Glomerular endothelial cell (primary cell): Measurements from ENCODE around the gene SOX10. TPM values are rescaled to one million over a fixed set of nuclear protein-coding genes. Genes with fewer than 3 reads are reported as not detected.
"Not testable (repeated sequence)": the region's sequence is repeated elsewhere in the genome, so short reads cannot be mapped to it uniquely, and the experiment has no call there.

Experiments
- DNase-seq: peaks from one replicate; pipeline ENCODE4 v3.0.0-alpha.2; 2011; ENCODE audit warnings: low read depth, low spot score; ENCODE audit errors: extremely low read depth
- total RNA-seq: library from RNA; depleted of rRNA; stranded (reverse); fragments of >200 nt; gene quantifications from 2 replicates; pipeline ENCODE4 v1.2.3, GENCODE V29; 2015

Gene SOX10
- total RNA-seq, 1 donor from 2014 or later = not detected

- no peak for DNase-seq
Observed at GRCh38 chr22:37967637-37968451, 16.5 kb downstream of the SOX10 start.

- no peak for DNase-seq
Observed at GRCh38 chr22:37967147-37967546, 17.2 kb downstream of the SOX10 start.

DNA sequence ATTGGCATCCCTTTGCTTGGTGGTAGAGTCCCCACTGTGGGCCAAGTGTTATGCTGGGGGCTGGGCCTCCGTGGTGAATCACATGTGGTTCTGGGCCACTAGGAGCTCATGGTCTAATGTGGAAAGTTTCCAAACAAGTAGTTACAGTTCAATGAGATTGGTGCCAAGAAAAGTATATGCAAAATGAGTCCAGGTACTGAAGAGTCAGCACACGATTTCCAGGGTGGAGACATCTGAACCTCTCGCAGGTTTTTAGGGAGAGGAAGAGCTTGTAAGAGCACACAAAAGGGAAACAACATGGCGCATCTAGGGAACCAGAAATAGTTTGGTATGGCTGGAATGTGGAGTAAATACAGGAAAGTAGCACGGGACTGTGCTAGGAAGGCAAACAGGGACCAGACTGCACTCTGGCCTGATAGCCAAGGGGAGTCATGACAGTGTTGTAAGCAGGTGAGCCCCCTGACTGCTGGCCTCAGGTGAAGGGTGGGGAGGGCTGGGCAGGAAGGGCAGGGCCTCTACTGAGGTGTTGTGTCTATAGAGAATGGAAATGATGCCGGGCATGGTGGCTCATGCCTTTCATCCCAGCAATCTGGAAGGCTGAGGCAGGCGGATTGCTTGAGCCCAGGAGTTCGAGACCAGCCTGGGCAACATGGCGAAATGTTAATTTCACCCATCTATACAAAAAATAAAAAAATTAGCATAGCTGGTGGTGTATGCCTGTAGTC, 18.3 kb downstream of the SOX10 start:
- no peak for DNase-seq

DNA sequence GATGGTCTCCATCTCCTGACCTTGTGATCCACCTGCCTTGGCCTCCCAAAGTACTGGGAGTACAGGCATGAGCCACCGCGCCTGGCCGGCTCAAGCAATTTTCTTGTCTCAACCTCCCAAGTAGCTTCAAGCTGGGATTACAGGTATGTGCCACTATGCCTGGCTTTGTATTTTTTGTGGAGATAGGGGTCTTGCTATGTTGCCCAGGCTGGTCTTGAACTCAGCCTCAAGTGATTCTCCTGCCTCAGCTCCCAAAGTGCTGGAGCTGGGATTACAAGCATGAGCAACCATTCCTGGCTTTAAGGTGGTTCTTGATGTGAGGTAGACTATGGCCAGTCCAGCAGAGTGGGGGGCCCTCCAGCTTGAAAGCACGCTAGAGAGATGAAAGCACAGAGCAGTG, 23.3 kb downstream of the SOX10 start:
- DNase-seq = no peak

- DNase-seq = no peak
Observed at GRCh38 chr22:37959231-37959825, 25.0 kb downstream of the SOX10 start.

- no peak for DNase-seq
Observed at GRCh38 chr22:37957232-37957631, 27.1 kb downstream of the SOX10 start.

GRCh38 chr22:37955825-37956397, 28.4 kb downstream of the SOX10 start:
- DNase-seq = not testable (repeated sequence)

- no peak for DNase-seq
Observed at GRCh38 chr22:37954686-37955085, 29.7 kb downstream of the SOX10 start.

DNA sequence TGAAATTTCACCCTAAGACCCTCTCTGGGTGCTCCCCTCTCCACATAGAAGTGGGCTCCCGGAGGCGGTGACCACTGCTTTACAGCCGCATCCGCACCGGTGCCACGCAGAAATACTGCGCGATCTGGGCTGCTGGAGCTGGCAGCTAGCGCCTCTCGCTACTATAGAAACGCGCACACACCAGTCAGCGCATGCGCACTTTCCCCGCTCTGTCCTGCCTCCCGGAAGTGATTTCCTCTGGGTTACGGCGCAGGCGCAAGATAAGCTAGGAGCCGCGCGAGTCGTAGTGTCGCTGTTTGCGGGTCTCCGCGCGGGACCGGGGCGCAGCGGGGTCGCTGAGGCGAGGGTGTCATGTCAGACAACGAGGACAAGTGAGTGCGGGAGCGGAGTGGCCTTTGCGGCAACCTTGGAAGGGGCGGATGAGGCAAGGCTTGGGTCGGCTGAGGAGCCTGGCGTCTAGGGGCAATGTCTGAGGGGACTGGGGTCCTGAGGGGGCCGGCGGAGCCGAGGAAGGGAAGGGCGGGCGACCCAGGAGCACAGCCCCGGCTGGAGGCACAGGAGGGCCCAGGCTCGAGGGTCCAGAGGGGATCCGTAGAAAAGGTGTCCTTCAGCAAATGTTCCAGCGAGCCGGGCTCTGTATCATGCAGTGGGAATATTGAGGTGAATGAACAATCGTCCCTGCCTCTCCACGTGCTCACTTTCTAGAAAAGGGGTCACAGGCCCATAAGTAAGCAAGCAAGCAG, 30.7 kb downstream of the SOX10 start, which contains the start of the genes C22orf23 and POLR2F:
TSS of gene C22orf23 (minus strand) at position 165 of the 743 bp plus-strand sequence. CDS start 452 bp downstream, outside the sequence.
TSS of gene POLR2F (plus strand) at position 263 of the 743 bp plus-strand sequence. CDS start at position 352, 89 bp downstream.
- DNase-seq = peak; percentile 75

GRCh38 chr22:37953062-37953436, 31.3 kb downstream of the SOX10 start:
- DNase-seq = no peak

- DNase-seq = not testable (repeated sequence)
Observed at GRCh38 chr22:37952629-37953028, 31.7 kb downstream of the SOX10 start.

DNA sequence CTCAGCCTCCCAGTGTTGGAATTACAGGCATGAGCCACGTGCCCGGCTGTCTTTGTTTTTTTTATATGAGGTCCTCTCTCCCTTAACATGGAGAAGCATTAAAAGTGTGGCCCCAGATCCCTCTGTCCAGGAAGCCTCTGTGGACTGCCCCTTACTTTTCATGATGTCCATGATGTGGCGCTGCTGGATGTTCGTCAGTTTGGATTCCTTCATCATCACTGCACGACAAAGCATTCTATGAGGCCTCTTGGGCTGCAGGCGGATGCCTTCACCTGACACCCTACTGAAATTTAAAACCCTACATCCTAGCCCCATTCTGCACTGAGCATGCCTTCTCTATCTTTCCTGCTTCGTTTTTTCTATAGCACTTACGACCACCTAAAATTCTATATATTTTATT, 33.0 kb downstream of the SOX10 start:
- DNase-seq = no peak

GRCh38 chr22:37947142-37947795, 37.1 kb downstream of the SOX10 start:
- DNase-seq = not testable (repeated sequence)

GRCh38 chr22:37944423-37944822, 39.9 kb downstream of the SOX10 start:
- DNase-seq = not testable (repeated sequence)

- no peak for DNase-seq
Observed at GRCh38 chr22:37943825-37944198, 40.5 kb downstream of the SOX10 start.

DNA sequence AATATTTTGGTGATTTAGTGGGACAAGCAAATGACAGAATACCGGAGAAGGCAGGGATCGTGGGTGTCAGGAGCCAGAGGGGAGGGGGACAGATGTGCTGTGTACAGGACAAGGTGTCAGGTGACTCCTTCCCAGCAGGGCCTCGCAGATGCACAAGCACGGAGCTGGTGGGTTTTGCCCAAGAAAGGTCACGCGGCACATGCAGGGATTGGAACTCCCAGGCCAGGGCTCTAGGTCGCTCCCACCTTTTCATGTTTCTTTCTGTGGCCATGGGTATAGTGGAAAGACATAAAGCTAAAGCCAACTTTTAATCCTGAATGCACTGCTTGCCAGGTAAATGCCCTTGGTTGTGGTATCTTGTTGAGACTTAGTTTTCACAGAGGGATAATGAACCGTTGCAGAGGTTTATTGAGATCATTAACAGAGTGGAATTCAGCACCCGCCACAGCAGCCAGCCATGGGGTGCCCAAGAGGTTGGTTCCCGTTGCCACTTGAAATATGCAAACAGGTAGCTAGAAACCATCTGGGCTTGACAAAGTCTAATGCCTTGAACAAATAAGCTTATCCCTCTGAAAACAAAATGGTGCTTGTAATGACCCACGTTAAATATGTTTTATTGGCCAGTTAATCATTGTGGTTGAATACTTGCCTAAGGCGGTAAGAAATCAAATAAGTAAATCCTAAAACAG, 41.1 kb downstream of the SOX10 start:
- DNase-seq = no peak

DNA sequence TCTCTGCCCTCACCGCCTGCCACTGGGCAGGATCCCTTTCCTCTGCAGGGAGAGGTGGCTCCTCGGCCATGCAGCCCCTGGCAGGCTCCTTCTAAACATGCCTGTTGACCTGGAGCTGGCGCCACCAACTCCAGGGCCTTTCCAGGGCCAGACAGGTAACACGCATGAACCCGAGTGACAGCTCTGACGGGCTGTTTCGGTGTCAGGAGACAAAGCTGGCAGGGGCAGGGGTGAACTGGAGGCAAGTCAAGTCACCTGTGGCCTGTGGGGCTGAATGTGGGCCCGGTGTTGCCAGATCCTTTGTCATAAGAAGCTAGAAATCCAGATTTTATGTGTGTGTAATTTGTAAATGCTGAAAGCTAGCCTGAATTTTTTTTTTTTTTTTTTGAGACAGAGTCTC, 42.2 kb downstream of the SOX10 start:
- no peak for DNase-seq

- DNase-seq = no peak
Observed at GRCh38 chr22:37940698-37941376, 43.5 kb downstream of the SOX10 start.
